ENCODE data around the gene SRGAP3.

SRGAP3 gene

DNA sequence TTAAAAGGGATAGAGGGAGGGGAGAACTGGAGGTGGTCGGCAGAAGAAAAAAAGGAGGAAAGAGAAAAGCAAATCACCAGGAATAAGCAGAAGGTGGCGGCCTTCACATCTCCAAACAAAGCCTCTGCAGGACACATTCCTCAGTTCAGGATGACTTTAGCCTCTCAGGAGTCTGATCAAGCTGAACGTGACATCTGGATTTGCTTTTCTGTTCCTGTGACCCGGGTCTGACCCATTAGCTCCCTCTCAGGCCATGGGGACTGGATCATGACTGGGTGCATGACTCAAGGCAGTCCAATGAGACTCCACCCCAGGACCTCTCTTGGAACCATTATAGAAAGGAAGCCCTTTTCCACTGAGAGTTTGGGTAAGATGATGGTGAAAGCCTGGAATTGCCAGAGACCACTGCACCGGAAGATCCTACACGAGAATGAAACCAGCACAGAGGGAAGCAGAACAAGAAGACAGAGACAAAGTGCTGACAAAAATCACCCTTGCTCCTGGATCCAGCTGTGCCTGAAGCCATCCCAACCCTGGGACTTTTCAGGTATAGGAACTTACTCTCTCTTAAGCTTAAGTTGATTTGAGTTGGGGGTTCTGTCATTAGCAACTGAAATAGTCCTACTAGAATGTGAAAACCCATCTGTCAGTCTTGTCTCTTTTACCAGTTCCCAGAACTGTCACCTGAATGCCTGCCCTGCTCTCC lies 240.7 kb downstream of the SRGAP3 start:
- DNase-seq: no peak

DNA sequence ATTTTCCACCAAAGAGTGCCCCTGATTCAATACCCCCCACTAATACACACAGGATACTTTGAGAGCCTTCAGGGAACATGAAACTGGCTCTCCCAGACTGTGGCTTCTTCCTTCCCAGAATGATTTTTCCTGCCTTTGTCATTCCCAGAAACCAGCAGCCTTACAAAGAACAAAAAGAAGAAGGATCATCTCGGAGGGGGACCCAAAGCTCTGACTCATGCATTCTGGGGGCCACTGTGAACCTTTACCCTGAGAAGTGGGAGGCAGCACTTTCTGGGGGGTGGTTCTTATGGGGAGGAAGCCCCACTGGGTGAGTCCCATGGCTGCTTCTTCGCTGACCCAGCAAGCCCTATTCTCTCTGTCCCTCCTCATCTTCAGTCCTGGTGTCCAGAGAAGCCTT lies 241.5 kb downstream of the SRGAP3 start:
- no peak for DNase-seq

DNA sequence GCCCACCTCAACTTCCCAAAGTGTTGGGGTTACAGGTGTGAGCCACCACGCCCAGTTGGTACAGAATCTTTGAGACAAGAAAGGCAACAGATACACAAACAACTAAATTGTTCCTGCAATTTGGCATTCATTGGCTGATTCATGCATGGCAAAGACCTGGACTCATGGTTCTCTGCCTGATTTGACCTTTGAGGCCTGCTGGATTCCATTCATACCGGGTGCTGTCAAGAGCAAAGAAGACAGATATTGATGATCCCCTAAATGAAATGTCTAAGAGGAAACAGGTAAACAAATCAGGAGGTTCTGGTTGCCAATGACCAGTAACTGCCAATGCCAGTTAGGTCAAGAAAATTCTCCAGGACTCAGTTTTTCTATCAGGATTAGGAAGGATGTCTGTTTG lies 242.2 kb downstream of the SRGAP3 start:
- DNase-seq: no peak

DNA sequence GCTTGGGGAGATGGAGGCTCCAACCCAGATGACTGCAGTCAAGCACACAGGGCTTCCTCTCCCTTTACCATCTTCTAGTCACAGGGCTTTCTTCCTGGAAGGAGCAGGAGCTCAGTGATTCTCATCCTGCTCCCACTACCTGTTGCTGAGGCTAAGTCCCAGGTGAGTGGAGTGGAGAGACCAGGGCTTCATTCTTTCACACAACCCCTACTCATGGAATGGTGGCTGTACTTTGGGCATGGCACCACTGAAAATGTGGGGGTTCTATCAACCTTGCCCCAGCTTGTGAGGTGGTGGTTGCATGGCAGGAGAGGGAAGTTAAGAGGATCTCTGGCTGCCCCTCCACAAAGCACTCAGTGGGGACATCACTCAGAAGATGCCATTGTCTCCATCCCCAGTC lies 249.4 kb downstream of the SRGAP3 start:
- DNase-seq: no peak

DNA sequence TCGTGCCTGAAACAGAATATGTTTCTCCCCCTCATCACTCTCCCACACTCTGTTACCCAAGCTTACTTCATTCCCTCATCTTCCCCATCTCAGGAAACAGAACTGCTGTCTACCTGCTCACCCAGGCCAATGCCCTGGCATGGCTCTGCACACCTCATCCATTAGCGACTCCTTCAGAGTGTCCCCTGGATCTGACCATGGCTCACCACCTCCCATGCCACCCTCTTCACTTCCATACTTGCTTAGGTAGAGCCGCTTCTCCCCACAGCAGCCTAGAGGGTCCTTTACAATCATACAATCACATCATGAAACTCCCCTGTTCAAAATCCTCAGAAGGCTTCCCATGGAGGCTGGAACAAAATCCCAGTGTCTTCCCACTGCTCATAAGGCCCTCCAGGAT lies 252.3 kb downstream of the SRGAP3 start:
- no peak for DNase-seq

DNA sequence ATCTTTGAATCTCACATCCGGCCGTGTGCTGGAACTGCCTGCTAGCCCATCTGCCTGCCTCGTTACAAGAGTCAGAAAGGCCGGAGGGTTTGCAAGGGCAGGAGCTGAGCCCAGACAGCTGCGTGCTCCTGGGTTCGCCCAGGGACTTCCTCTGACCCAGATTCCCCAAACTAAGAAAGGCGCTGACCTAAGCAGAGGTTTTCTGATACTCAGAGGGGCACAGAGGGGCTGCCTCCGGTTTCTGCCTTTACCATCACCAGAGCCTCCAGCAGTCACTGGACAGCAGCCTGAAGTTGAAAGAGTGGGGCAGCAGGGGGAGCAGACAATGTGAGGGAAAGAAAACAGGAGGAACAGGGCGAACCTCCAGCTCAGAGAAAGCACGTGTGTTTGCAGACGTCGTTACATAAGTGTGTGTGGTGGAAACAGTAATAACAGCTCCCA lies 252.7 kb downstream of the SRGAP3 start:
- no peak for DNase-seq

DNA sequence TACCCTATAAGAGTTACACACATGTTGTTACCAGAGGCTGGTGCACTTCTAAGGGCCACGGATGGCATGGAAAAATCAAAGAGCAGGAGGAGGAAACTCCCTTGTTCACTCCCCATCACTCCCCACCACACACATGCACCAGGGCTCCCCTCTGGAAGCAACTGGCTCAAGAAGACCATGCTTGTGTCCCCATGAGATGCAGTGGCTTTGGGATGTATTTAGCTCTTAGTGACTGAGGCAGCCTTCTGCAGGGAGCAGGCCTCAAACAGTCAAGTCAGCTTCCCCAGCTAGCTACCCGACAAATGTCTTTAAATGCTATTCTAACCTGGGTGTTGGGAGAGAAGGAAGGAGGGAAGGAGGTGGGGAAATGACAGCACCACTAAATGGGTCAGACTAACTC lies 253.2 kb downstream of the SRGAP3 start:
- no peak for DNase-seq

DNA sequence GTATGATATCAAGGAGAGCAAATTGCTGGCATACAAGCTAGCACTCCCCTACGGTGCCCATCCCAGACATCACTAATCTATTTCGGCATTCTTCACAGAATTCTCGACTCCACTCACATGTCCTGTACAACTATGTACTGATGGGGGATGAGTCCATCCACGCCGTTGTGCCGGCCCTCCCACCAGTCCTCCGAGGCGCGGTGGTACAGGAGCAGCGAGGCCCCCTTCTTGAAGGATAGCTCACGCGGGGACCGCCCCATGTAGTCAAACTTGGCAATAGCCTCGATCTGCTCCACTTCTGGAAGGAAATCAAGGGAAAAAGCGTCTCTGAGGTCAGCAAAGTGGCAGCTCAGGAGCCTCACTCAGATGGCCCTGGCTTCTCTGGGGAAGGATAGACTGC lies 255.2 kb downstream of the SRGAP3 start:
- no peak for DNase-seq

DNA sequence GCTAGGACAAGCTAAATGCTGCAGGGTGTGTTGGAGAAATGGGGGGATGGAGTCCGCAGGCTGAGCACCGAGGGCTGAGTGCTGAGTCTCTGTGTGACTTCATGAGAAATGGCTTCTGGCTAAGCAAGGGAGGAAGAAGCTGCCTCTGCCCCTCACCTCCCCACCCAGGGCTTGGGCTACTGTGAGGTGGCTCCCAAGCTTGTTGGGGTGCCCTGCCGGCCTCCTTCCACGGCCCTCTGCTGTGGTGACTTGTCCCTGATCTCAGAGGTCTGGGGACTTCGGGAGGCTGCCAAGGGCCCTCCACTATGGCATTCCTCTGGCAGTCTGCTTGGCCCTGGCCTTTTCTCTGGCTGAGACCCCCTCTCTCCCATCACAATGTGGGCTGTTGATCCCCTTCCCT lies 256.1 kb downstream of the SRGAP3 start:
- no peak for DNase-seq

DNA sequence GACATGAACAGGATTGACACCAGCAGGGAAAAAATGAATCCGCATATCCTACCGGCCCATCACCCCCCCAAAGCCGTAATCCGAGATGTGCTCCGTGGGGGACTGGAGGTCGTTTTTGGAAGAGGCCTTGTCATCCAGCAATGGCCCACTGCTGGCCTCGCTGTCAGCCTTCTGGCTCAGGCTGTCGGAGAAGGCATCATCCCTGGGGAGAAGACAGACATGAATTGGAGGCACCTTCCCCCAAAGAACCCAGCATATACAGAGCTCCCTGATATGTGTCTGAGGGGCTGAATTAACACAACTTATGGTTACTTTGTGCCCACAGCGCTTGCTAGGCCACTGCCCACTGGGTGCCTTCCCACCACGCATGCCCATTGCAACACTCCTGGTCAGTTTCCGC lies 256.6 kb downstream of the SRGAP3 start:
- DNase-seq: no peak

DNA sequence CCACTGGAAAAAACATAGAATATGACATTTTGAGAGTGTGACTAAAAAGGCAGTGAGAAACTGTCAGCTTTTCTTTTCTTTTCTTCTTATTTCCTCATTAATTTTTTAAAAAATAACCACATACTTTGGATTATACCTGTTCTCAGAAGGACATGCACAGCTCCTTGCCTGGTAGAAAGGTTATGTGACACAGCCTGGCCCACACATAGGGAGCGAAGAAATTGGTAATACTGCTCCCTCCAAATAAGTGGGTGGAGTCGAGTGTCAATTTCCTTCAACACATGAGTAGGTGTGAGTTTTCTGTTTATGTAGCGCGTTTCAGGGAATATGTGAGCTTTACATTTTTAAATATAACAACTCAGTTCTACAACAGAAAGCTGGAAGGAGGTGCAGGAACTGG lies 257.2 kb downstream of the SRGAP3 start:
- no peak for DNase-seq

DNA sequence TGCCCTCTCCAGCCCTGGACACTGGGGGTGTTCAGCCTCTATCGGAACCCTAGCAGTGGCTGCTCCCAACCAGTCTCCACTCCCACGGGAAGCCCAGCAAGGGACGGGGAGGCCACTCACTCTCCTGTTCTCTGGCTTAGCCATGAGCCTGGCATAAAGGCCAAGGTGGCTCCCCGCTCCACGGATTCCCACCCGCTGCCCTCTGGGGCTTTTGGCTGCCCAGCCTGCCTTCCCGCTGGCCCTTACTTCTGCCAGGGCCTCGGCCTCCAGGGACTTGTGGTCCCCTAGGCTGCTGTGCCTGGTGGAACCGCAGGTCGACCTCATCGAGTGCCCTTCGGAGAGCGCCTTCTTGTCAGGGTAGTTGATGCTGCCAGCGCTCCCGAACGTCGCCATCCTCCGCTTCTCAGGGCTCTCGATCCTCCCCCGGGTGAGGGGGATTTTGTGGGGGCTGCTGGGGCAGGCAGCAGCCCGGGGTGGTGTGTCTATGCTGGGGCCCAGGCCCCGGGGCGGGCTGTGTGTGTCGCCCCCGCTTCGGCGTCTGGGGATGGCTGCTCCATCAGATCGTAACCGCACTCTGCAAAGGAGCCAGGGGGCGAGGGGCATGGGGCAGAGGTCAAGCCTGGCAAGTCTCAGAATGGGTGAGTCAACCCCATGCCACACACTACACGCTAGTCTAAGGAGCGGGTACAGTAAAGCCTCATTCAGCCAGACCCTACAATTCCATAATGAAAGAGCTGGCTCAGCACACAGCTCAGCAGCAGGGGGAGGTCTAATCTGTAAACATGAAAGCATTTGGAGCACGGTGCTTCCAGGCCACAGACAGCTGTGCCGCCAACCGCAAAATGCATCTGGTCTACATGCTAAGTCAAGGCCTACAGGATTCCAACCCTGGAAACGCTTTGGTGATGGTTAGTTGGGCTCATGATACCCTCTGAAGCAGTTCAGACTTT lies 258.9 kb downstream of the SRGAP3 start:
- no peak for DNase-seq

DNA sequence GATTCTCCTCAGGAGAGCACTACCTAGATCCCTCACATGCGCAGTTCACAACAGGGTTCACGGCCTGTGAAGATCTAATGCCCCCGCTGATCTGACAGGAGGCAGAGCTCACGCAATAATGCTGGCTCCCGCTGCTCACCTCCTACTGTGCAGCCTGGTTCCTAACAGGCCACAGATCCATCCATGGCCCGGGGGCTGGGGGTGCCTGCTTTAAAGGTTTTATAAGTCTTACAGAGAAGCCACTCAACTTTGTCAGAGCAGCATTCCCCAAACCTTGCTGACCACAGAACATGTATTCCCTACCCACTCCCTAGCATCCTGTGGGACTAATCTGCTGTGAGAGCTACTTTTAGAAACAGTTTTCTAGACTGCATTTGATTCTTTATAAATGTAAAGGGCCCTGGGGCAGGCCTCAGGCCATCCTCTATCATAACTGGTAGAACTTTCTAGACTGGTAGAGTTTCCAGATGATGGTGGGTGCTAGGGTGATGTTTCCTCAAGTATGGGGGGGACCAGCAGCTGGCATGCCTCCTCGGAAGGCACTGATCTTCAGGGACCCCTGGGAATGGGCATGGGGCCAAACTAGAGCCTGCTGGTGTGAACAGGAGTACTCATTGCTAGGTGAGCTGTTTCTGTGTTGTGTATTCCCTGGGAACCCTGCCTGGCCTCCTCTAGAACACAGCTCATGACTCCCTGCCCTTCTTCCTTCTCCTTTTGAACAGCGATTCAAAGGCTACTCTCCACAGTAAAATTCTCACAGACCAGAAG lies 260.5 kb downstream of the SRGAP3 start:
- DNase-seq: no peak

DNA sequence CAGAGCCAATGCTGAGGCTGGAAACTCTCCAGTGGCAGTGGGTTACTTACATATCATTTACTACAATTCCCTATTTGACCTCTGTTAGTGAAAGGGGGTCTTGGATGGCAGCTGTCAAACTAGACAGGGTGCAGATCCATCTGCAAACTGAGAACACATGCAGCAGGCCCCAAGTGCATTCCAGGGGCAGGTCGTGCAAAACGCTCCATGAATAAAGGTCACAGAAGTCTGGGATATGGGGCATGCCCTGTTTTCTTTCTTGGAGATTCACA lies 261.1 kb downstream of the SRGAP3 start:
- no peak for DNase-seq

DNA sequence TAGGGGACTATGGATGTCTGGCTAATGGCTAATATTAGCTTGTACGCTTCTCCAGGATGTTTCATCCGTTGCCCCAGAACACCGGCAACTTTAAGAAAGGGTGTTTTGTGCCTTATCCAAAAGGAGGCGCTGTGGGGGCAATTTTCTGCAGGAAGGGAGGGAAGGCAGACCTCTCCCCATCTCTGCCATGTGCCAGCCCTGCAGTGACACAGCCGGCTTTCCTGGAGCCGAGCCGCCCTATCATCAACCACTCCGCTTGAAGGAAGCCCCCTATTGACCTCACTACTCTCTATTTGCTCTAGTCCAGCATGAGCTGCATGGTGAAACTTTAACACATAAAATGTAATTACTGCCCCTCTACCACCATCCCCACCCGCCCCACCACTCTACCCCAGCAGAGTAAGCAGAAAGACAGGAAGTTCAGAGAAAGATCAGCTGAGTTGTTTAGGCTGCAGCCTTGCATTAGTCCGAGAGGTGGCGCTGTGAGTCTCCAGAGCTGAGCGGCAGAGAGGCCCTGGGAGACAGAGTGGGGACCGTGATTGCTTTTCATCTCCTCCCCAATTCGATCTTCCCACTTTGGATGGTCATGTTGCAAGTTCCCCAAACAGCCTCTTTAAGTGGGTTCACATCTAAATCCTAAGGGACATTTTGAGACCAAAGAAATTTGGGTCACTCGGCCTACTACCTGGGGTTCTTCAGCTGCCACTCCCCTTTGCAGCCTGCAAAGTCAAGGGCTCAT lies 261.6 kb downstream of the SRGAP3 start:
- DNase-seq: no peak

DNA sequence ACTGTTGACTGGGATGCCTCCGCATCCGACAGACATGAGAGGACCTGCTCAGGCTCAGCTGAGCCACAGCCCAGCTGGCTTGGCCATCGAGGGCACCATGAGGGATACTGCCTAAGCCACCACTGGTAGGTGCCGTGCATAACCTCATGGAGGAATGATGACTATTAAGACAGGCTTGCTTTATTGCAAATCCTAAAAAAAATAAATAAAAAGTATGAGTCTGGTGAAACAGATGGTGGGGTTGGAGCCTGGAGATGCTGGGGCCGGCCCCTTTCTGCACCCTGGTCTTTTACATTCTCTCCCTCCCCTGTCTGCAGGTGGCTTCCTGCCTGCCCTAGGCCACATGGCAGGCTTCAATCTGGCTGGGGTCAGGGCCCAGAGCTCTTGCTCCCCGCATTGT lies 262.2 kb downstream of the SRGAP3 start:
- DNase-seq: no peak

DNA sequence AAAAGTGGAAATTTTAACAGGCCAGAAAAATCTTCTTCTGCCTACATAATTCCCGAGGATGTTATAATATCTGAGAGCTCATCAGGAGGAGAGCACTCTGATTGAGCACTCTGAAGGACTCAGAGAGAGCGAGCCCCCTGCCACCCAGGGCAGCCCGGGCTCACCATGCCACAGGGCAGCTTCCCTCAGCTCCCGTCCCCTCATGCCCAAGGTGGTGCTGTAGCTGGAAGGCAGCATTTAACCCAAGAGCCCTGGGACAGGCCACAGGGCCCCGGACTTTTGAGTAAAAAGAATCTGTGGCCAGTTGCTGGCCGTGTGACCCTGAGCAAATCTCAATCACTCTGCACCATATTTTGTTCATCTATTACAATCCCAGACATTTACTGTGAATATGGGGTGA lies 262.7 kb downstream of the SRGAP3 start:
- no peak for DNase-seq

DNA sequence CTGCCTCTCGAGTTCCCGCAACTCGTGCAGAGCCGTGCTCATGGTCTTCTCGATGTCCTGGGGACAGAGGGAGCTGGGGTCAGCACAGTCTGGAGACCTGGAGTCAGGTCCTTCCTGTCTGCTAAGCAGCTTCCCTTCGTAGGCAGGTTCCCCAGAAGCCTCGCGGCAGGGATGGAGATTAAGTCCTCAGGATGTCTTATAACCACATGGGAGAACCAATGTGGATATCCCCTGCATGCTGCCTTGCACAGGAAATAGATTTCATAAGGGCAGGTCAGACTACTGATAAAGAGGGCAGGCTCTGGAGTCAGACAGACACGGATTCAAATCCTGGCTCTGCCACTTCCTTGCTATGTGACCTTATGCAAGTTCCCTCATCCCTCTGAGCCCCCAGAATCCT lies 263.6 kb downstream of the SRGAP3 start:
- no peak for DNase-seq

DNA sequence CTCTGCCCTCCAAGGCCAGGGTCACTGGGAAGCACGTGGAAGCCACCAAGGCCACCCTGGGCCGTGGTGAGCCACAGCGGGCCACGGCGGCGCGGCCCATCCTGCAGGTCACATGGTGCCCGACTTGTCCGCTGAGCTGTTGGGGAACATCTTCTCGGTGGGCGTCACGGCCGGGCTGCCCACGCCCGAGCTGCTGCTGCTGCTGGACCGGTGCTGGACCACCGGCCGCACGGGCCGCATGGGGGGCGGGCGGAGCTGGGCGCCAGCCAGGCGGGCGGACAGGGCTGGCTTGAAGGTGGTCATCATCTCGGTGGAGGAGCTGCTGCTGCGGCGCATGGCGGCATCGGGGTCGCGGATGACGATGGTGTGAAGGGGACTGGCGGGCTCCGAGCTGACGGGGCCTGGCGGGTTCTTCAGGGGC lies 264.0 kb downstream of the SRGAP3 start:
- no peak for DNase-seq

DNA sequence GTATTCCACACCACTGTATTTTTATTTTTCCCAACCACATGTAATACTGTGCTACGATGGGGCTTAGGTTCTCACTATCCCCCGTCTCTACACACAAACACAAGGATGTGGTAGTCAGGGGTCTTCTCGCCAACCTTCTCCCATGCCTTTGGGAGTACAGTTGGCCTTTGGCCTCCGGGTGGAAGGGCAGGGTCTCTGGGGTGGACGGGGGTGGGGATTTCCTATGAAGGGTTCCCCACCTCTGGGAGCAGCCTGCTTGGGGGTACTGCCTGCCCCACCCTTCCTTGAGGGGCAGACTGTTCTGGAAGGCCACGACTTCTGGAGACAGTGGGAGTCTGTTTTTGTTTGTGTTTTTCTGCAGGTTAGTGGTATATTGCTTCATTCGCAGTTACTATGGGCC lies 264.9 kb downstream of the SRGAP3 start:
- no peak for DNase-seq

DNA sequence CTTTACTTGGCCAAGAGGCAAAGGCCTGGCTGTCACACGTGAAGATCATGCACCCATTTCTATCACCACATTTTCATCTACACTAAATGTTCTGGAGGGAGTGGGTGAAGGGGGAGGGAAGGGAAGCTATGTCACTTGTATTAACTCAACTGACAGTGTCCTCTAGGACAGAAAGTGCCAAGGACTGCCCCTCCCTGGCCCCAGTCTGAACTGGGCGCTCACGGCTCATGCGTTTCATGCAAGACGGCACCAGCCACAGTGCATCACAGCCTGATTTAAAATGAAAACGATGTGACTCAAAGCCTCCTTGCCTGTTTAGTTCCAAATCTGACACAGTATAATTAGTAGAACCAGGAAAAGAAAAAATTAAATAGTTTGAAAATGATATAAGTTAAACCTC lies 265.4 kb downstream of the SRGAP3 start:
- no peak for DNase-seq

DNA sequence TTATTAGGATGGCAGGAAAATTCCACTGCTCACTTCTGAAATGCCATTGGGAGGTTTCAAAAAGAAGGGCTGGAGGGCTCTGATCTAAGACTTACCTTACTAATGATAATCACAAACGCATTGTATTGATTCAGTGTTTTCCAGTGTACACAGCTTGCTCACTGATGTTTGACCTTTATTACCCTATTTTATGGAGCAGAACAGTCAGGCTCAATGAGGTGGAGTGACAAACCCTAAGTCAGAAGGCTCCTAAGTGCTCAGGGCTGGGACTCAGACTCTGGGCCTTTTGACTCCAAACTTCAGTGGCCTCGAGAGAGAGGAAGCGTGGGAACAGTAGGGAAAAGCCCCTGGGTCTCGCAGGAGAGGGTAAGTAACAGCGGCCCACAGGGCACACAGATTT lies 265.9 kb downstream of the SRGAP3 start:
- DNase-seq: no peak

DNA sequence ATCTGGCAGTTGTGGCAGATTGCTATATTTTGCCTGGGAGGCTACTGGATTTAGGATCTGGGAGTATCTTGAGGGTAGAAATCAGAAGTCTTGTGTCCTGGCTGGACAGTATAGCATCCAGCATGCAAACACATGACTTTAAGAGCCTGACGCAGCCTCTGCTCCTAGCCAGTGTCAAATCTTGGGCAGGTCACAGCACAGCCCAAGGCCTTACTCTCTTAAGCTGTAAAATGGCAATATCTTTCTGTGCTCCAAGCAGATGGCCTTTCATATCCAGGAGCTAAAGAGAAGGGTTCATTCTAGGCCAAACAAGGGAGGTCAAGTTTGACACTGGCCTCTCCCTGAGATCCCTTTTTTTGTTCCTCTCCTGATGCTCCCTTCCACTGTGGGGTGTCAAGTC lies 266.4 kb downstream of the SRGAP3 start:
- DNase-seq: no peak

Data from NCI-H446 treated with DMSO at 0.1 percent for 48 hours (cell line).